Central memory CD4-positive, alpha-beta T cell (primary cell): Measurements from ENCODE around the gene OR5H2.
"Not testable (repeated sequence)": the region's sequence is repeated elsewhere in the genome, so short reads cannot be mapped to it uniquely, and the experiment has no call there.

Source experiments
- DNase-seq: peaks from one replicate; pipeline ENCODE4 v3.0.0; 2022
- total RNA-seq, 3 experiments: gene quantifications; one replicate each; lab custom pipeline; 2026; lab: John Stamatoyannopoulos, UW

Gene OR5H2
- 0 reads per million in 3 experiments for total RNA-seq

DNA sequence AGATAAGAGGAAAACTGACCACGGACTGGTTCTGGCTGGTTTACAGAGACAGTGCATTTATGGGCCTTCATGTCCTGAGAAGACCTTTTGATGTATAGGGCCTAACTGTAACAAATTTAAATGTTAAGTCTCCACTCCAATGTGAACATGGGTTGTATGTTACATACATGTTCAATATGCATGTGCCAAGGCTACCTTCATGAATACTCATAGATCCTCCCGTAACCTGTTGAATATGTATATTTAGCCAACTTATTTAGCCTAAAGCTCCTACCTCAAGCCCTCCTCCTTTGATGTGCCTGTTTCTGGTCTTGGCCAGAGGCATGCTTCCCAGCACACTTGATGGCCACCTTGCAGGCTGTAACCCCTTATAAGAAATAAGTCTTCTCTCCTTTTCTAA, at the start of gene OR5H2:
TSS of gene OR5H2 (plus strand) at position 301 of the 400 bp plus-strand sequence. CDS start 398 bp downstream, outside the sequence.
- no peak for DNase-seq

DNA sequence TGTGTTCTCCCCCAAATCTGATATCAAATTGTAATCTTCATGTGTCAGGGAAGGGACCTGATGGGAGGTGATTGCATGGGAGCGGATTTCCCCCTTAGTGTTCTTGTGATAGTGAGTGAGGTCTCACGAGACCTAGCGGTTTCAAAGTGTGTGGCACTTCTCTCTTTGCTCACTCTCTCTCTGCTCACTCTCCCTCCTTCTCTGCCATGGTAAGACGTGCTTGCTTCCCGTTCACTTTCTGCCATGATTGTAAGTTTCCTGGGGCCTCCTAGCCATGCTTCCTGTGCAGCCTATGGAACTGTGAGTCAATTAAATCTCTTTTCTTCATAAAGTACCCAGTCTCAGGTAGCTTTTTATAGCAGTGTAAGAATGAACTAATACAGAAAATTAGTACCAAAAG, 48.8 kb upstream of the OR5H2 start:
- no peak for DNase-seq

DNA sequence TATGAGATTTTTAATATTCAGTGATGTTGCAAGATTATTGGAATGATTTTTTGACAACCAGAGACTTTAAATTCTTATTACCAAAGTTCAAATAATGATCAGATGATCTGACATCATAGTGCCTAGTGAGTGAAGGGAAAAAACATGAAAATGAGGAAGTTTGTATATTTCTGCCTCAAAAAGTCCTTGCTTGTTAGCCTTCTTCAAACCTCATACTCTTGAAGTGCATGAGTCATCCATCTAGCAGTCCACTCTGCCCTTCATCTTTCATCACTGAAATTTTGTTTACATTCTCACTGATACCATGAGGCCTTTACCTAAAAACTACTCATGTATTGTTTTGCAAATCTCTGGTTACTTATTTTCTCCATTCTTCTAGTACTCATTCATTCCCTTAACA, 42.2 kb upstream of the OR5H2 start:
- DNase-seq: no peak

DNA sequence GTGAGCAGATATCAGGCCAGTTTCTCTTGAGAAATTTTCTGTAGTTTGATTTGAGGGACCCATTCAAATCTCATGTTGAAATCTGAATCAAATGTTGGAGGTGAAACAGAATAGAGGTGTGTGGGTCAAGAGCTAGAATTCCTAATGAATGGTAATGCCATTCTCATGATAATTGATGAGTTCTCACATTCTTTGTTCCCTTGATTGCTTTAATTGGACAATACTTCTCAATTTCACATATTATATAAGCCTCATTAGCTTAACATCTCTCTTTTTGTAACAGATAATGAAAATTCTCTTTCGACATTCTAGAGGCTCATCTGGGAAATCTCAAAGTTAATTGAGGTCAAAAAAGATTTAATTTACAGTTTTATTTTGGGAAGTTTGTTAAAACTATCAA, 40.1 kb upstream of the OR5H2 start:
- DNase-seq: no peak

DNA sequence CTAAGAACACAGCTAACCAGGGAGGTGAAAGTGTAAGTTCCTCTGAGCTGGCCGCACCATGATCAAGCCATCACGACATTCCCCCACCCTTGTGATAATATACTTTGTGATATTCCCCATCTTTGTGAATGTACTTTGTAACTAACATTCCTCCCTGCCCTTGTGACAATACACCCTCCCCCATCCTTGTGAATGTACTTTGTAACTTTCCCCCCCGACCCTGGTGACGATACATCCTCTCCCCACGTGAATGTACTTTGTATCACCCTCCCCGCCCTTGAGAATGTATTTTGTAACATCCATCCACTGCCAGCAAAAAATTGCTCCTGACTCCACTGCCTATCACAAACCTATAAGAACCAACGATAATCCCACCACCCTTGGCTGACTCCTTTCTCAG, 38.5 kb upstream of the OR5H2 start:
- no peak for DNase-seq

DNA sequence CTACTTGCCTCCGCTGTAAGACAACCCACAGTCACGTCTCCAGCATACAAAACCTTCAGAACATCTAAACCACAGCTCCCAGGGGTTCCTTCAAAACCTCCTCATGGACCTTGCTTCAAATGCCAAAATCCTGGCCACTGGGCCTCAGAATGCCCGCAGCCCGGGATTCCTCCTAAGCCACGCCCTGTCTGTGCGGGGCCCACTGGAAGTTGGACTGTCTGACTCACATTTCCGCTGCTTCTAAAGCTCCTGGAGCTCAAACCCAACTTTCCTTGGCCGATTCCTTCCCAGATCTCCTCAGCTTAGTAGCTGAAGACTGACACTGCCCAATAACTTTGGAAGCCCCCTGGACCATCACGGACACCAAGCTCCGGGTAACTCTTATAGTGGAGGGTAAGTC, 36.2 kb upstream of the OR5H2 start:
- DNase-seq: no peak

DNA sequence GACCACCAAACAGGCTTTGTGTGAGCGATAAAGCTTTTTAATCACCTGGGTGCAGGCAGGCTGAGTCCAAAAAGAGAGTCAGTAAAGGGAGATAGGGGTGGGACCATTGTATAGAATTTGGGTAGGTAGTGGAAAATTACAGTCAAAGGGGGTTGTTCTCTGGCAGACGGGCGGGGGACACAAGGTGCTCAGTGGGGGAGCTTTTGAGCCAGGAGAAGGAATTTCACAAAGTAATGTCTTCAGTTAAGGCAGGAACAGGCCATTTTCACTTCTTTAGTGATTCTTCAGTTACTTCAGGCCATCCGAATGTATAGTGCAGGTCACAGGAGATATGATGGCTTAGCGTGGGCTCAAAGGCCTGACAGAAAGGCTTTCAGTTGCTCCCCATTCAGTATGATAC, 26.3 kb upstream of the OR5H2 start:
- not testable (repeated sequence) for DNase-seq

DNA sequence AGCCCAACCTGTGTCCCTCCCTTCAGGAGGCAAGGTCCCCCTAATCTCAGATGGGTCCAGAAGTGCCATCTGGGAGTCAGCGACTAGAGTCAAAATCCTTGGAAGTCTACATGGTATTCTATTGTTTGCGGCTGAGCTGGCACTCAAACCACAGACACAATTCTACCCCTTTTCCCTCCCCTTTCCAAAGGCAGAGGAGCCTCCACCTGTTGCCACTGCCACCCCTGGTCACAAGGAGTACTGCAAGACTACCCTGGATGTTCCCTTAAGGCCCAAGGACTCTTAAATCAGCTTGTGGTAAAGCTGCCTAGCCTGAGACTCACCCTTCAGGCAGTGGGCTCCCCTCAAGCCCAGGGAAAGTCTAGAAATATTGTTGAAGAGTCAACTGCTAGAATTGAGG, 22.6 kb upstream of the OR5H2 start:
- no peak for DNase-seq

DNA sequence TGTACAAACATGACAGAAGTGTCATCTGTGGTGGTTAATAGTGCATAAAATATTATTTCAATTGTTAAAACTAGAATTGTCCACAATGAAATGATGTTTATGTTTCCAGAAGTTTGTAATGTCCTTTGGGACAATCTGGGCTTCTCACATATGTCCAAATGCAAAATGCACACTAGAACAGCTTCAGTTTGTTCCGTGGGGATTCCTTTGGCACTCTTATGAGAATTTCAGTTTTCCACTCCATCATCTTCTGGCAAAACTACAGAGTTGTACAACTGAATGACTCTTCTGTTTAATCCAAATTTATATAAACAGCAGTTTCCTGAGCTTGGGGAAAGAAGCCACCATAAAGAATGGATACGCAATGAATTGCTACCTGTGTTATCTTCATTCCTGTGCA, 20.3 kb upstream of the OR5H2 start:
- DNase-seq: no peak

DNA sequence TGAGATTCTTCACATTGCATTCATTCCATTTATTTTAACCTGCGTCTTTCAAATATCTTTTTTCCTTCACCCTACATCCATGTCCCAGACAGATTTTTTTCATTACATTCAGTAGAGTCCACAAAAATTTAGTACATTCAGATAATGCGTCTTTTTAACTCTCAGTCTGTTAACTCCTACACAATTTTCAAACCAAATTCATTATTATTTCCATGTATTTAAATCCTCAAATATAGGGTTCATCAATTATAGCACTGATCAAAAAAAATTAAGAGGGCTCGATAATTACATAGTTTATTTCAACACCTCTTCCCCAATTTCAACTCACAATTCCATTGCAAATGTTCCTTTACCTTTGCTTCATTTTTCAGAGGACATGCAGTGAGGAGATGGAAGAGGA, 18.4 kb upstream of the OR5H2 start, which contains the start of gene OR5H6:
TSS of gene OR5H6 (plus strand) at position 301 of the 400 bp plus-strand sequence. CDS start at position 390, 89 bp downstream.
- no peak for DNase-seq

DNA sequence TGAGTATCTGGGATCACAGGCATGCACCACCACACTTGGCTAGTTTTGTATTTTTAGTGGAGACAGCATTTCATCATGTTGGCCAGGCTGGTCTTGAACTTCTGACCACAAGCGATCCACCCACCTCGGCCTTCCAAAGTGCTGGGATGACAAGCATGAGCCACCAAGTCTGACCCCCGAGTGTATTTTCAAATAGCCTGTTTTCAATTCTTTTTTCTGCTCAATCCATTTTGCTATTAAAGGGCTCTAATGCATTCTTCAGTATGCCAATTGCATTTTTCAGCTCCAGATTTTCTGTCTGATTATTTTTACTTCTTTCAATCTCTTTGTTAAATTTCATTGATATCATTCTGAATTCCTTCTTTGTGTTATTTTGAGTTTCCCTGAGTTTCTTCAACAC, 12.5 kb upstream of the OR5H2 start:
- DNase-seq: no peak

DNA sequence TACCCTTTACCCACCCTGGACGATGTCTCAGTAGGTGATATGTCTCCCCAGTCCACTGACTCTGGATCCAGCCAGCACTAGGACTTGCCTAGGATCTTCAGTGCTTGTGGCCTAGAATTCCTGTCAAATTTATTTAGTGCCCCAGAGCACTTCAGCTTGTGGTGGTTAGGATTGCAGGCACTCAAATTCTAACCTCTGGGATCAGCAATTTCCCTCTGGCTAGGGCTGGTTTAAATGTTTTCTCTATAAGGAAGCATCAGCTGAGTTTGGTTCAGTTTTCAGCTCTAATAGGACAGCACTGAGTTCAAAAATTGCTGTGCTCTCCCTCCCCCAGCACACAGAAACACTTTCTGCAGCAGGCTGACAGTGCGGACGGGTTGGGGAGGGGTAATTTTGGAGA, 10.2 kb upstream of the OR5H2 start:
- DNase-seq: no peak

DNA sequence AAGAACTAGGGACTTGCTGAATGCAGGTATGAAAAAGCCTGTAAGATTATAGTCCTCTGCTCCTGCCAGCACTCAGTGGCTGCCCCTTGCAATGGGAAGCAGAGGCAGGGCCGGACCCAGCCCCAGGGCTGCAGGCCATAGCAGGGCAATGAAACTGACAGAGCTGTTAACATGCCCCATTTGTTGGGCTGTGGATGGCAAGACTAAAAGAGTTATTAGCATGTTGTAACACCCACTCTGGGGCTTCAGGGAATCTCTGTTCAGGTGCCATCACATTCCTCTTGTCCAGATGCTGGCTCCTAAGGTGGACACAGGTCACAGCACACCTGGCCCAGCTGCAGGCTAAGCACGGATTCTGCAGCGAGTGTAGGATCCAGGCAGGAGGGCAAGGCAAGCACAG, 7.4 kb upstream of the OR5H2 start:
- DNase-seq: no peak

DNA sequence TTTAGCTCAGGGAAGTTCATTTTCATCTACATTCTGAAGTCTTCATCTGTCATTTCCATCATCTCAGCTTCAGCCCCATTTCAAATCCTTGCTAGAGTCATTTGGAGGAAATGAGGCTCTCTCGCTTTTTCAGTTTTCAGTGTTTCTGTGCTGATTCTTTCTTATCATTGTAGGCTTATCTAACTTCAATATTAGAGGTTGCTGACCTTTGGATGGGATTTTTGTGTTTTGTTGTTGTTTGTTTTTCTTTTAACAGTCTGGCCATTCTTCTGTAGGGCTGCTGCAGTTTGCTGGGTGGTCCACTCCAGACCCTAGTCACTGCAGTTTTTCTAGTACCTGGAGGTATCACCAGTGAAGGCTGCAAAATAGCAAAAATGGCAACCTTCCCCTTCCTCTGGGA, 8.6 kb downstream of the OR5H2 start:
- no peak for DNase-seq

DNA sequence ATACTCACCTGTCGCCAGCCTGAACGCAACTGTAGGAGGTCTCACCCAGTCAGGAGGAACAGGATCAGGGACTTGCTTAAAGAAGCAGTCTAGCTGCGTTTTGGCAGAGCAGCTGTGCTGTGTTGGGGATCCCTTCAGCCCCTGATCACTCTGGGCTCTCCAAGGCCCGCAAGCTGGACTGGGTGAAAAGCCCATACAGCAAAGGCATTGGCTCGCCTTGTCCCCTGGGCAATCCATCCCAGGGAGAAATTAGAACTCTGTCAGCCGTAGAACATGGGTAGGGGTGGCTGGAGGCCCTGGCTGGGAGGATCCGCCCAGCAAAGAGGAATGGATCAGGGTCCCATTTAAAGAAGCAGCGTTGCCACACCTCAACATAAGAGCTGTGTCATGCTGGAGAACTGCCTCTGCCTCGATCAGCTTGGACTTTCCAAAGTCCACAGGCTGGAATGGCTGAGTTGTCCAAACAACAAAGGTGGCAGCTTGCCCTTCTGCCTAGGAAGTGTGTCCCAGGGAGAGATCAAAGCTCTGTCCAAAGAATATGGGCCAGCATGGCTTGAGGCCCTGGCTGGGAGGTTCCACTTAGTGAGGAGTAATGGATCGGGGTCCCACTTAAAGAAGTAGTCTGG, 9.1 kb downstream of the OR5H2 start:
- DNase-seq: no peak

DNA sequence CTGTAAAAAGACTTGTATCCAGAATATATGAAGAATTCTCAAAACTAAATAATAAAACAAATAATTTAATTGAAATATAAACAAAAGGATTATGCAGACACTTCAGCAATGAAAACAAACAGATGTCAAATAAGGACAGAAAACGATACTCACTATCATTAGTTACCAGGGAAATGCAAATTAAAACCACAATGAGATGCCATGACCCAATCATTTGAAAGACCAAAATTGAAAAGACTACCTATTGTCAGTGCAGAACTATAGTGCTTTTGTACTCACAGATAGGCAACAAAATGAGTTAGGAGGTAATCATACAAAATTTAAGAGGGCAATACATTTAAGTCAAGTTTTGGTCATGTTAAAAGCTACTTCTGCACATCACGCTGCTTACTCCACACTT, 39.8 kb downstream of the OR5H2 start:
- DNase-seq: no peak

DNA sequence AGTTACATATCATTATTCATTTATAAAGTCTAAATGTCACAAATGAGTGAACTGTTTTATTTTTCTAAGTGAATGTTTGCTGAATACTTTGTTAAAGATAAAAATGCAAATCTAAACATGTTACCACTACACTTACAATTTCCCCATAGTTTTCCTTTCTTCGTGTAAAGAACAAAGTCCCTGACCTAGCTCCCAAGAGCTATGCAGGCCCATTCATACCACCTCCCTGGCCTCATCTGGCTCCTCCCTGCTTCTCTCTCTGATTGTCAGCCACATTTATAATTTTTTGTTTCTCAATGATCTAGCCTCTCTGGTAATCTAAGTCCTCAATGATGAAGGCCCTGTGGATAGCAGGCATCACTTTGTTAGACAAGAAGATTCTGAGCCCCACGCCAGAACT, 40.4 kb downstream of the OR5H2 start:
- DNase-seq: no peak

DNA sequence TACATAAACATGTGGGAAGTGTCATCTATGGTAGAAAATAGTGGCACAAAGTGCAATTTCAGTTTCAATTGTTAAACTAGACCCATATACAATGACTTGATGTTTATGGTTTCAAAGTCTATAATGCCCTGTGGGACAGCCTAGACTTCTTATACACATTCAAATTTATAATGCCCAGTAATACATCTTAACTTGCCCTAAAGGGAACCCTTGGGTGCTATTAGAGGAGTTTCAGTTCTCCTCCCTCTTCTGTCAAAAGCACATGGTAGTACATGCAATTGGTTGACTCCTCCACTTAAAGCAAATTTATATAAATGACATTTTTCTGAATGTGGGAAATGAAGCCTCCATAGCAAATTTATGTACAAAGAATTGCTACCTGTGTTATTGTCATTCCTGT, 41.1 kb downstream of the OR5H2 start:
- DNase-seq: no peak

DNA sequence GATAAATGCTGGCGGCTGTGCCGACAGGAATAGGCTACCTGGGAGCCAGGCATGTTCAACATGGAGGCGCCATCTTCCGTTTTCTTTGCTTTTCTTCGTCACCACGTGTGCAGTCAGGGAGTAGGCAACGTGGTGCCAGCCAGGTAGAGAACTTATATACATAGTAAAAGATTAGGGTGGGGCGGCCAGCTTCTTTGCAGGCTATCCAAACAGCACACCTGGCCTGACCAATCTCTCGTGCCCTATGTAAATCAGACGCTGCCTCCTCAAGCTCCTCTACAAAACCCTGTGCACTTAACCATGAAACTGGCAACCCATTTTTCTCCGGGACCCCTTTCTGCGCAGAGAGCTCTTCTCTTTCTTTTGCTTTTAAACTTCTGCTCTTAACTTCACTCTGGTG, 42.8 kb downstream of the OR5H2 start:
- DNase-seq: no peak

DNA sequence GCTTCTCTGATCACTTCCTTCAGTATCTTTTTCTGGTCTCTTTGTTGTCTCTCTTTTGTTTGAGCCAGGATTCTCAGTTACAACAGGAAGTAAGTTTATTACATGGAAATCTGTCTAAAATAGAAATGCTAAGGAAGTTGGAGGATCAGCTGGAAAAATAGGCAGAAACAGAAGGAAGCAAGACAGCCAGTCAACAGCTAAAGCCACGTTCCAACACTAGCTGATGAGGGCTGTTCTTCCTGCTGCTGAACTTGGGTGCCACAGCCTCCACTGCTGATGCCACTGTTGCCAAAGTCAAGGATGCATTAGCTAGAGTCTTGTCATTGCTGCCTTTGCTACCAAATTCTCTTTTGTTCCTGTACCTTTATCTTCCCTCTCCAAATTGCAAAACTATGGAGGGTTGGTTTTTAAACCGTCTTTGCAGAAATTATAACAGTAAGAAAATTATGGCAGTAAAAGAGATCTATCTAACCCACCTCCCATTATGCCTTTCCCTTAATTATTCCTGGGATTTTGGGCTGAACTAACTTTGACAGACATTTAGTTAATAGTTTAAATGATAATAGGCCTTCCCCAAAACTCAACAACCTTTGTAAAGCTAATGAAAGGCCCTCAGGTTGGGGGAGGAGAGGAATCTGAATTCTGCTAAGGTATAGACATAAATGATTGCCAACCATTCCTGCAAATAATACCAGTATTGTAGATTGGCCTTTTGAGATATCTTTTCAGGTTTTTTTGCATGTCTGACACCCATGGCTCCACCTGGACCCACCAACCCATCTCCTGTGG, 44.0 kb downstream of the OR5H2 start:
- DNase-seq: no peak

DNA sequence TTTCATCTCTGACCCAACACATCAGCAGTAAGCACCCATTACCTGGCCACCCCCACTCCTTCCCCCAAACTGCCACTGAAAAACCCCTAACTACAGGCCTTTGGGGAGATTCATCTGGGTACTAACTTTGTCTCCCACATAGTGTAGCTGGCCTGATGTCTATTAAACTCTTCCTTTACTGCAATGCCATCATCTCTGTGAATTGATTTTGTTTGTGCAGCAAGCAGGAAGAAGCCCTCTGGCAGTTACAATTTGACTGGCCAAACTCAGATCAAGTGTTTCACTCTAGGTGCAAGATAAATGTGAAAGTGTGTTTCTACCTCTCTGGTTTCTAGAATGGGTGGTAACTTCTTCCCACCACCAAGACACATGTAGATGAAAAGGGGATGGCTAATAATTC, 44.6 kb downstream of the OR5H2 start:
- no peak for DNase-seq

DNA sequence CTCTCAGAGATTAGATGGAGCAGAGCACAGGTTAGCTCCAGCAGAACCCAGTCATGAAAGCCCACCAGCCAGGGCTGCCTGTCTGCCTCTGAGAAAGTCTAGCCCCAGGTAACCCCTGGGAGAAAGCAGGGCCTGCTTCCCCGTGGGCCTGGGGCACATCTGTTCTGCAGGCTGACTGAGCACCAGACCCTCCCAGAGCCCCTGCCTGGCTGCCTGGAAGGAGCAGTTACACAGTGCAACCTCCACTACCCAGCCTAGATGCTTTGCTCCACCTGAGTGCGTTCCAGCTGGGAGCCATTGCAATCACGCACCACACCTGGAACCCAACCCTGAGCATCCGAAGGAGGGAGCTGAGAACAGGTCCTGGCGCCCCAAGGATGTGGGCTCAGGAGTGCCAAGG, 46.6 kb downstream of the OR5H2 start:
- DNase-seq: no peak

DNA sequence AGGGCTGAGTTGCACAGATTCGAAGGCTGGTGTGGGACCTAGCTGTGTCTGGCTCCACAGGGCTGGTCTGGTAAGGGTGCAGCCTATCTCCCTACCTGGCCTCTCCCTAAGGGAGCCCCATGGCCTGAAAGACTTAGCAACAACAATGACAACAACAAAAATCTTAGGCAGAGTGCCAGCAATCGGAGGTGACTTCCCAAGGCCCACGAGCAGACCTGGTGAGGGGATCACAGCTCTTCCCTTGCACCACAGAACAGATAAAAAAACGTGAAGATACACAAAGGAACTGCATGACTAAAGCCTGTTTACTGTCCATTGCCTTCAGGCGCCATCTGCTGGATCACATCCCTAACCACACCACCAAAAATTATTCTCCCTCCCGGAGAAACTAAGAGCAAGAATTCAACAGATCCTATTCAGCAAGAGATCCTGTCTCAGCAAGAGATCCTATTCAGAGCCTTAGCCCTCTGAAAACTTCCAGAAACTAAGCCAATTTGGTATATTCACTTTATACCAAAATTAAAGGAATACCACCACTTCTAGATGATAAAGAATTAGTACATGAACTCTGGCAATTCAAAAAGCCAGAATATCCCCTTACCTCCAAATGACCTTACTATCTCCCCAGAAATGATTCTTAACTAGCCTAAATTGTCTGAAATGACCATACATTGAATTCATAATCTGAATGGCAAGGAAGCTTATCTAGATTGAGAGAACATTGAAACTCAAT, 47.3 kb downstream of the OR5H2 start:
- peak; percentile 44 for DNase-seq

DNA sequence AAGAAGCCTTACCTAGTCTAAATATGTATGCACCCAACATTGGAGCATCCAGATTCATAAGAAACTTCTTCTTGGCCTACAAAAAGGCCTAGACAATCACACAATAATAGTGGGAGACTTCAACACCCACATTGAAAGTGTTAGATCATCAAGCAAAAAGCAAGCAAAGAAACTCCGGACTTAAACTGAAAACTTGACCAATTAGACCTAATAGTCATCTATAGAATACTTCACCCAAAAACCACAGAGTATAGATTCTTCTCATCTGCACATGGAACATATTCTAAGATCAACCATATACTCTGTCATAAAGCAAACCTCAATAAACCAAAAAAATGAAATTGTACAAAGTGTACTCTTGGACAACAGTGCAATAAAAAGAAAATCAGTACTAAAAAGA, 49.0 kb downstream of the OR5H2 start:
- DNase-seq: no peak
